IPS-18c (cell line): ENCODE data around the gene HSPB8.

Source experiments
- H3K4me3 ChIP-seq: 2 replicates; pipeline ENCODE4 v1.7.0; 2013; ENCODE audit warnings: low read depth, mild to moderate bottlenecking, low read length, moderate library complexity; ENCODE audit not compliant: insufficient read depth
- H3K9me3 ChIP-seq: one replicate; pipeline ENCODE4 v1.6.1; 2013; ENCODE audit warnings: mild to moderate bottlenecking, low read length, moderate library complexity; ENCODE audit not compliant: control insufficient read depth, insufficient read depth

HSPB8 gene

GRCh38 chr12:119229205-119229604 lies 50.5 kb downstream of the HSPB8 start:
- Histone ChIP-seq H3K9me3 (no peaks in the 10 kb centered on the region), H3K4me3 (no peak overlapping the region)

- H3K9me3 ChIP-seq = no peaks in the 10 kb centered on the region
- no peak overlapping the region for H3K4me3 ChIP-seq
Observed at GRCh38 chr12:119229837-119230236, 51.1 kb downstream of the HSPB8 start.

DNA sequence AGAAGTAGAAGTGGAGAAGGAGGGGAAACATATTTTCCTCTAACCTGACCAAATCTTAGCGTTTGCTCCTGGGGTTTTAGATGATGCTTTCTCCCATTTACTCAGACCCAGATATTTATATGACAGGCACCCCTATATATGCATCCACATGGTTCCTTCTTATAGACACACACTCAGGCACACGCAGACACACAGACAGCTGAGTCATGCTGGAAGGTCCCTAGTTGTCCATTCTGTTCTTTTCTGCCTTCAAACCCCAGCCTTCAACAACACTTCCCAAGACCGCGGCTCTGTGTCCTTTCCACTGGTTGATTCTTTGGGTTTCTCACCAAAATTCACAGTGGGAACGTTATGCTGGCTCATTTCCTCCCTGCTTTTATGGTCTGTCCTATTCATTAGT lies 52.1 kb downstream of the HSPB8 start:
- Histone ChIP-seq H3K9me3 (no peaks in the 10 kb centered on the region), H3K4me3 (no peak overlapping the region)

- no peak overlapping the region for H3K4me3 ChIP-seq
Observed at GRCh38 chr12:119231774-119232173, 53.0 kb downstream of the HSPB8 start.

DNA sequence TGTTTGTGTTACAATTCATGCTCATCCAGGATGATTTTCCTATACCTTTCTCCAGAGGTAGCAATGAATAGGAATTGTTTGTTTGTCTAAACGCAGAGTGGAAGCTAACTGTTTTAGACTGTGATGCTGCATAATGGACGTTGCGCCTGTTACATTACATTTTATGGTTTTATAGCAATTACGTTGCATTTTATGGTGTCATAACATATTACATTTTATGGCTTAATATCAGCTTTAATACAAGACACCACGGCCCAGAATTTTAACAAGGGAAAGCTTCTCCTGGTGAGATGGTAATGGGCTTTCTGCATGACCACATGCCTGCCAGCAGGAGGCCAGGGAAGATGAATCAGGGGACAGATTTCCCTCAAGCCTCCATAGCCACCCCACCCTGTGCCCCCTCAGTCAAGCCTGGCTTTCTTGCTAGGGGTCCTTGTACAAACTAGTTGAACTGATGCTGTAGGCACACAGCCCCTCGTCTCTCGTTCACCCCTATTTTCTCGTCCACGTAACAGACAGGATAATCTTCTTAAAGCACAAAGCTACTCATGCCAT lies 56.5 kb downstream of the HSPB8 start:
- no peaks in the 10 kb centered on the region for H3K9me3 ChIP-seq
- H3K4me3 ChIP-seq = no peak overlapping the region

More at GRCh38 chr12:119231774-119232173, 53.0 kb downstream of the HSPB8 start:
- no peaks in the 10 kb centered on the region for H3K9me3 ChIP-seq

DNA sequence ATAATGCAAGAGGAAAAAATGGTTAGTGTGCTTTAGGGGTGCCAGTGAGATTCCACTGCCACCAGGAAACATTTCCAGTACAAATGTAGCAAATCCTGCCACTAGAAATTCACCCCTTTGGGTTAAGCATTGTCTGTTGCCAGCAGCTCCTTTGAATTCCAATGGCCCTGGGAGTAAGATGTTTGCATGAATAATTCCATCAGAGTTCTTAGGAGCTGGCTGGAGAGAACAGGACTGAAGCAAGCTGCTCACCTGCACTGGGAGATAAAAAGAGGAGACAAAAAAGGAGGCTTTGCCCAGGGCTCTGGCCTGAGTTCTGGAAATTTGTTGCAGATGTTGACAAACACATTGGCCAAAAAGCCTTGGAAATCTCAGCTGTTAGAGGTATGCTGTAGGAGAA lies 57.6 kb downstream of the HSPB8 start:
- no peaks in the 10 kb centered on the region for H3K9me3 ChIP-seq

GRCh38 chr12:119239040-119239439 lies 60.3 kb downstream of the HSPB8 start:
- Histone ChIP-seq H3K4me3 (no peak overlapping the region), H3K9me3 (no peaks in the 10 kb centered on the region)

More for the DNA sequence above, 57.6 kb downstream of the HSPB8 start:
- H3K4me3 ChIP-seq = no peak overlapping the region; the same call in 1 of the 2 replicates

- H3K9me3 ChIP-seq = no peaks in the 10 kb centered on the region
- H3K4me3 ChIP-seq = no peak overlapping the region
Observed at GRCh38 chr12:119241049-119241448, 62.3 kb downstream of the HSPB8 start.

DNA sequence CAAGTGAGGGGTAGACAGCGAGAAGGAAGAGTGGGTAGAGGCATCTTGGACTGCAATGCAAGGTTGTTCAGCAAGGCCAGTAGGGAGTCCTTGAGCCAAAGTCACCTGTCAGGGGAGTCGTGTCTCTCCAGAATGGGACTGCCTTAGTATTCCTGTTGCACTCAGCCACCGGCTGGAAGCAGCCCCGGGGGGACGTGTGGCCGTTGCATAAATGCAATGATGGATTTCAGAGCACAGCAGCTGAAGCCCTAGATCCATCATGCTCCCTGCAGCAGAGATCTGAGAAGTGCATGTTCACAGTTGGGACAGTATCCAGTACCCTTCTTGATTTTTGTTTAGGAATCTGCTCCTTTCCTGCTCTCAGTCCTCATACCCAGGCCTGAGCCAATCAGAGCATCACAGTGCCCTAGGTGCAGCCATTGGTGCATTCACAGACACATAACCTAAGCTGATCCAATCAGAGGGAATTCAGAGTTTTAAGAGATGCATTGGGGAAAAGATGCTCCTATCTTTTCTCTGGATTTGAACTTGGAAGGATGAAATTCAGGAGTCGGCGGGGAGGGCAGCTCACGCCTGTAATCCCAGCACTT lies 62.9 kb downstream of the HSPB8 start:
- H3K9me3 ChIP-seq = no peaks in the 10 kb centered on the region
- H3K4me3 ChIP-seq = no peak overlapping the region
